BLaER1 treated with 17β-estradiol and CSF1 and Interleukin-3, amounts not matched to agents 10 nM and 100 nM (cell line): Measurements from ENCODE around the gene RAB11FIP3.

Experiments used
- H3K27ac ChIP-seq, 11 experiments: shearing (Covaris generic); formaldehyde crosslinking; 2 replicates each; pipeline ENCODE4 v1.8.1; 2022
- H3K27me3 ChIP-seq, 11 experiments: shearing (Covaris generic); formaldehyde crosslinking; 2 replicates each; pipeline ENCODE4 v1.8.1; 2022
- H3K36me3 ChIP-seq, 11 experiments: shearing (Covaris generic); formaldehyde crosslinking; 2 replicates each; pipeline ENCODE4 v1.8.1; 2022
- H3K4me1 ChIP-seq, 10 experiments: shearing (Covaris generic); formaldehyde crosslinking; 2 replicates each; pipeline ENCODE4 v1.8.1; 2022
- H3K4me2 ChIP-seq, 11 experiments: shearing (Covaris generic); formaldehyde crosslinking; 2 replicates each; pipeline ENCODE4 v1.8.1; 2022
- H3K4me3 ChIP-seq, 10 experiments: shearing (Covaris generic); formaldehyde crosslinking; 2 replicates each; pipeline ENCODE4 v1.8.1; 2022
- H3K9ac ChIP-seq, 11 experiments: shearing (Covaris generic); formaldehyde crosslinking; 2 replicates each; pipeline ENCODE4 v1.8.1; 2022
- H3K9me3 ChIP-seq, 11 experiments: shearing (Covaris generic); formaldehyde crosslinking; replicated peaks in 1 of 11; 2 replicates each; pipeline ENCODE4 v1.8.1; 2022
- H4K20me1 ChIP-seq, 11 experiments: shearing (Covaris generic); formaldehyde crosslinking; 2 replicates each; pipeline ENCODE4 v1.8.1; 2022
- Cebpa-rat ChIP-seq, 11 experiments: shearing (Covaris generic); IDR thresholded peaks; 2 replicates each; pipeline ENCODE4 v1.8.1; 2022

Gene RAB11FIP3

GRCh38 chr16:379183-379960 is 46.1 kb upstream of the RAB11FIP3 start:
- H4K20me1 ChIP-seq: peaks cover 21 to 68% (median 45%) of the 10 kb centered on the region in 11 experiments; a peak in 20 of 22 replicates
- H3K4me3 ChIP-seq: no peak overlapping the region
- peak overlapping the region in 8 of 11 experiments; percentile 3 to 90 (median 54); a peak in 15 of 22 replicates for H3K9ac ChIP-seq
- TF ChIP-seq Cebpa-rat (IDR thresholded peaks at IDR 0.05): no peak
- H3K27ac ChIP-seq: no peak overlapping the region
- no peaks in the 10 kb centered on the region for H3K9me3 ChIP-seq
- peaks cover 26 to 36% (median 32%) of the 10 kb centered on the region in 11 experiments for H3K36me3 ChIP-seq
- peaks cover 0 to 8% (median 0%) of the 10 kb centered on the region in 11 experiments; a peak in 3 of 22 replicates for H3K27me3 ChIP-seq
- peaks cover 24 to 44% (median 37%) of the 10 kb centered on the region in 10 experiments for H3K4me1 ChIP-seq
- H3K4me2 ChIP-seq: peak overlapping the region in 9 of 11 experiments; percentile 10 to 100 (median 97); a peak in 12 of 22 replicates

- Histone ChIP-seq H3K9ac (peak overlapping the region in 9 of 11 experiments; percentile 44 to 90 (median 86); a peak in 16 of 22 replicates), H4K20me1 (peaks cover 21 to 60% (median 44%) of the 10 kb centered on the region in 11 experiments; a peak in 20 of 22 replicates), H3K27ac (no peak overlapping the region), H3K9me3 (no peaks in the 10 kb centered on the region), H3K27me3 (peaks cover 0 to 8% (median 0%) of the 10 kb centered on the region in 11 experiments; a peak in 3 of 22 replicates), H3K4me3 (peak overlapping the region in 7 of 10 experiments; percentile 87 to 99 (median 94); a peak in 12 of 20 replicates), H3K36me3 (peaks cover 19 to 28% (median 24%) of the 10 kb centered on the region in 11 experiments), H3K4me2 (peak overlapping the region; percentile 93 to 100 (median 99)), H3K4me1 (peaks cover 31 to 52% (median 45%) of the 10 kb centered on the region in 10 experiments)
- no peak for TF ChIP-seq Cebpa-rat (IDR thresholded peaks at IDR 0.05)
Observed at GRCh38 chr16:379961-380761, 45.3 kb upstream of the RAB11FIP3 start.

- Histone ChIP-seq H3K36me3 (peaks cover 14 to 23% (median 20%) of the 10 kb centered on the region in 11 experiments; a peak in 21 of 22 replicates), H3K9ac (peak overlapping the region; percentile 73 to 93 (median 87)), H4K20me1 (peaks cover 21 to 57% (median 44%) of the 10 kb centered on the region in 11 experiments; a peak in 20 of 22 replicates), H3K4me3 (peak overlapping the region; percentile 83 to 99 (median 92)), H3K4me2 (peak overlapping the region; percentile 93 to 100 (median 99)), H3K9me3 (no peaks in the 10 kb centered on the region), H3K27ac (peak overlapping the region; percentile 59 to 81 (median 72); a peak in 19 of 22 replicates), H3K4me1 (peaks cover 31 to 54% (median 45%) of the 10 kb centered on the region in 10 experiments), H3K27me3 (peaks cover 0 to 8% (median 0%) of the 10 kb centered on the region in 11 experiments; a peak in 3 of 22 replicates)
- no peak for TF ChIP-seq Cebpa-rat (IDR thresholded peaks at IDR 0.05)
Observed at GRCh38 chr16:380762-381011, 44.8 kb upstream of the RAB11FIP3 start.

- Histone ChIP-seq H3K9me3 (no peaks in the 10 kb centered on the region), H3K4me2 (peak overlapping the region; percentile 93 to 100 (median 99)), H3K36me3 (peaks cover 9 to 18% (median 15%) of the 10 kb centered on the region in 11 experiments; a peak in 20 of 22 replicates), H3K4me3 (peak overlapping the region; percentile 83 to 99 (median 92)), H3K9ac (peak overlapping the region; percentile 73 to 93 (median 87)), H3K27ac (peak overlapping the region; percentile 59 to 81 (median 72)), H4K20me1 (peaks cover 21 to 51% (median 41%) of the 10 kb centered on the region in 11 experiments; a peak in 20 of 22 replicates), H3K4me1 (peaks cover 35 to 59% (median 49%) of the 10 kb centered on the region in 10 experiments), H3K27me3 (peaks cover 0 to 8% (median 0%) of the 10 kb centered on the region in 11 experiments; a peak in 3 of 22 replicates)
- no peak for TF ChIP-seq Cebpa-rat (IDR thresholded peaks at IDR 0.05)
Observed at GRCh38 chr16:381012-381788, 44.2 kb upstream of the RAB11FIP3 start.

GRCh38 chr16:381789-382717 is 43.4 kb upstream of the RAB11FIP3 start, which contains the start of gene PGAP6:
TSS of gene PGAP6 (minus strand) at chr16:381978. CDS start at chr16:381821, 157 bp downstream.
- H3K27ac ChIP-seq: peak within 1 kb of the TSS; percentile 72 to 83 (median 80)
- TF ChIP-seq Cebpa-rat (IDR thresholded peaks at IDR 0.05): no peak
- H3K4me1 ChIP-seq: peaks cover 38 to 66% (median 54%) of the 10 kb centered on the region in 10 experiments

GRCh38 chr16:383326-384051 is 42.0 kb upstream of the RAB11FIP3 start:
- H3K27me3 ChIP-seq: peaks cover 0 to 8% (median 0%) of the 10 kb centered on the region in 11 experiments; a peak in 3 of 22 replicates
- H3K4me3 ChIP-seq: peak overlapping the region; percentile 83 to 99 (median 92)
- peak overlapping the region in 9 of 11 experiments; percentile 39 to 65 (median 56); a peak in 18 of 22 replicates for H3K27ac ChIP-seq
- peak overlapping the region; percentile 90 to 100 (median 98) for H3K4me2 ChIP-seq
- peaks cover 38 to 66% (median 54%) of the 10 kb centered on the region in 10 experiments for H3K4me1 ChIP-seq
- H4K20me1 ChIP-seq: peaks cover 16 to 29% (median 27%) of the 10 kb centered on the region in 11 experiments; a peak in 20 of 22 replicates
- TF ChIP-seq Cebpa-rat (IDR thresholded peaks at IDR 0.05): no peak
- no peaks in the 10 kb centered on the region; a peak in 1 of 22 replicates for H3K36me3 ChIP-seq
- H3K9ac ChIP-seq: peak overlapping the region; percentile 27 to 92 (median 87); a peak in 21 of 22 replicates
- no peaks in the 10 kb centered on the region for H3K9me3 ChIP-seq

More at GRCh38 chr16:381789-382717, 43.4 kb upstream of the RAB11FIP3 start, which contains the start of gene PGAP6:
- H3K9ac ChIP-seq: peak within 1 kb of the TSS; percentile 79 to 93 (median 88)
- peak within 1 kb of the TSS; percentile 83 to 99 (median 92) for H3K4me3 ChIP-seq
- H3K4me2 ChIP-seq: peak within 1 kb of the TSS; percentile 96 to 100 (median 99)
- no peaks in the 10 kb centered on the region for H3K9me3 ChIP-seq
- H4K20me1 ChIP-seq: peaks cover 21 to 43% (median 35%) of the 10 kb centered on the region in 11 experiments; a peak in 20 of 22 replicates
- peaks cover under 1 to 9% (median 6%) of the 10 kb centered on the region in 11 experiments; a peak in 18 of 22 replicates for H3K36me3 ChIP-seq
- H3K27me3 ChIP-seq: peaks cover 0 to 8% (median 0%) of the 10 kb centered on the region in 11 experiments; a peak in 3 of 22 replicates
